Measurements from ENCODE around the gene ICAM4.
A peak's percentile ranks its signal among the peaks of the same experiment; 100 is the strongest.
"Not testable (repeated sequence)": the region's sequence is repeated elsewhere in the genome, so short reads cannot be mapped to it uniquely, and the experiment has no call there.

The ICAM4 gene

DNA sequence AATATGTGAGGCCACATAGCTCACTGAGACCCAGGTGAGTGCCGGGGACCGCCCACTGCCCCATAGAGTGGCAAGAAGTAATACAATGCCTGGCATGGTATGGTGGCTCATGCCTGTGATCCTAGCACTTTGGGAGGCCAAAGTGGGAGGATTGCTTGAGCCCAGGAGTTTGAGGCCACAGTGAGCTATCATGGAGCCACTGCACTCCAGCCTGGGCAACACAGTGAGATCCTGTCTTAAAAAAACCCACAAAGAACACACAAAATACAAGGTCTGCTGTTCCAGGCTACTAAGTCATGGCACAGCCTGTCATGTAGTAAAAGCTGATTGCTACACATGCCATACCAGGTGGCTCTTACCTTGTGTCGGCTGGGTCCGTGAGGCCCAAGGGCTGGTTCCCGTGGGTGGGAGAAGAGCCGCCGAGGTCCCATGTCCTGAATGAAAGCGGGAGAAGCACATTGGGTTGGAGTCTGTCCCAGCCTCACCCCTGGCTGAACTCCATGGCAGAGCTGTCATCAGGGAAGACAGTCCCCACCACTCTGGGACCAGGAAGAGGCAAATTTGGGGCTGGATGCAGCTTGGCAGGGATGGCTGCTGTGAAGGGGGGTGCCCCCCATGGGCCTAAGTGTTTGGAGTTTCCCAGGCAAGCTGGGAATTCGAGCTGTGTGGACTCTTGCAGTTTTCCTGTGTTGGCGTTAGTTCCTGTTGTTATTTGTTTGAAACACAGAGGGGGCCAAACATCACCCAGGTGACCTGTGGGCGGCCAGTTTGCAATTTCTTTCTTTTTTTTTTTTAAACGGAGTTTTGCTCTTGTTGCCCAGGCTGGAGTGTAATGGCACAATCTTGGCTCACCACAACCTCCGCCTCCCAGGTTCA, 32.3 kb downstream of the ICAM4 start:
- DNase-seq (ENCODE audit: low read depth, low spot score) = no peak

DNA sequence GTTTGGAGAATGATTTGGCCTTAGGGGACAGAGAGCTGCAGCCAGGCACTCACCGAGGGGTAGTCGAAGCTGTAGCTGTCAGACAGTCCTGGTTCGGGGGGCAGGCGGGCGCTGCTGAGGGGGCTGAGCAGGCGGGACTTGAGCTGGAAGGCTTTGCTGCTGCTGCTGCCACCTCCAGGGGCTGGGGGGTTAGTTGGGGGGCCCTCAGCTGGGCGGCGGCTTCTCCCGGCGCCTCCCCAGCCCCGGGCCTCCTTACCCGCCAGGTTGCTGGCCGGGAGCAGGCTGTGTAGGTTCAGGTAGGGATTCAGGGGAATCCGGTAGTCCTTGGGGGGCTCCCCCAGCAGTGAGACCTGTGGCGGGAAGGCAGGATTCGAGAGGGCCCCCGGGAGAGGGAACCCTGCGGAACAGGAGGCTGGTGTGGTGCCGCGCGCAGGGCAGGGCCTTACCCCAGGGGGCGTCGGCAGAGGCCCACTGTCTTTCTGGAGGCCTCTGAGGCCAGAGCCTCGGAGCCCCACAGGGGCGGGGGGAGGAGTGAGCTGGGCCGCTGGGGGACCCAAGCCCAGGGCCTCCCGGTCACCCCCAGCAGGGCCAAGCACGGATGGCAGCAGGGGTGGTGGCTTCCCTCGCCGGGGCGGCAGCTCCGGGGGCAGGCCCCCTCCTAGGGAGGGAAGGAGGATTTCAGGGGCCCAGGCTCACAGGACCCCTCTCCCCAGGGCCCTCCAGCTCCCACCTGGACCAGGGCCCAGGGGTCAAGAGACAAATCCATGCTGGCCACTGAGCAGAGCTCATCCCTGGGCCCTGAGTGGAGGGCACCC, 34.1 kb downstream of the ICAM4 start:
- DNase-seq (ENCODE audit: low read depth, low spot score) = no peak

DNA sequence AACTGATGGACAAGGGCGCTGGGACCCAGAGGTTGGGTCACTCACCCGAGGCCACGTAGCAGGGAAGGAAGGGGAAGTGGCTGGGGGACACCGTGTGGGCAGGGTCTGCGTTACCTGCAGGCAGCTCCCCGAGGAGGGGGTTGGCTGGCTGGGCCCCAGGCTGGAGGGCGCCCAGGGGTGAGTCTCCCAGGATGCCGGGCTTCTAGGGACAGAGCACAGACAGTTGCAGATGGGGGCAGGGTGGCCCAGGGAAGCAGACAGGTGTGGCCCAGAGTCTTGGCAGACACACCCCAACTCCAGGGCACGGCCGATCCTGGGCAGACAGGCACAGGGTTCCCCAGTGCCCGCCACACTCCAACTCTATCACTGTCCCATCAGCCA, 34.7 kb downstream of the ICAM4 start:
- no peak for DNase-seq (ENCODE audit: low read depth, low spot score)

DNA sequence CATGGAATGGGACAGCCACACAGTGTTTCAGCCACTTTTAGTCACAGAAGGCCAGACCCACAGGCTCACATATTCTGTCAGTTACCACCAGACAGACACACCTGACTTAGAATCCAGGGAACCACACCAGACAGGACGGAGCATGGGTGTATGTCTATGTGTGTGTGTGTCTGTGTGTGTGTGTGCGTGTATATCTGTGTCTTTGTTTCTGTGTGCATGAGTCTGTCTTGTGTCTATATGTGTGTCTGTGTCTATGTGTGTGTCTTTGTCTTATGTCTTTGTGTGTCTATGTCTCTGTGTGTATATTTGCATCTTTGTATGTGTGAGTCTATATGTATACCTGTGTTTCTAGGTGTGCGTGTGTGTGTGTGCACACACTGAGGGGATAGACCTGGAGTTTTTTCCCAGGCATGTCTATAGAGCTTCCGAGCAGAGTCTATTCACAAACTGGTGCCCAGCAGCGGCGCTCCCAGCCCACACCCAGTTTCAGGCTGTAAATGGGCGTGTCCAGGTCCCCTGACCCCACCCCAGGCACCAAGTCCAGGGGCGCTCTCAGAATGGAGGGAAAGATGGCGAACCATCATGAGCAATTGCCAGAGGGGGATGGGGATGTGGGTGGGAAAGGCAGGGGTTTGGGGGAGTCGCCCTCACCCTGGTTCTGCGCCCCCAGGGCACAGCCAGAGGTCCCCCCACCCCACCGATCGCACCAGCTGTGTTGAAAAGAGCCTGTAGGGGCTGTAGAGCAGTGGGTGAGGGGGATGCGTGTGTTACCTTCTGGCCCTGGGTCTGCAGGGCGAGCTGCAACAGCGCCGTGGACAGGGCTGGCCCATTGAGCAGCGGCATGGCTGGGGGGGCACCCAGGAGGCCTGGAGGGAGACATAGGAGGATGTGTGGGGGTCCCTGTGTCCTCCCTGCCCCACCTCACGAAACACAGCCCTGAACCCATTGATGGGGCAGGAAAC, 35.4 kb downstream of the ICAM4 start:
- no peak for DNase-seq (ENCODE audit: low read depth, low spot score)

DNA sequence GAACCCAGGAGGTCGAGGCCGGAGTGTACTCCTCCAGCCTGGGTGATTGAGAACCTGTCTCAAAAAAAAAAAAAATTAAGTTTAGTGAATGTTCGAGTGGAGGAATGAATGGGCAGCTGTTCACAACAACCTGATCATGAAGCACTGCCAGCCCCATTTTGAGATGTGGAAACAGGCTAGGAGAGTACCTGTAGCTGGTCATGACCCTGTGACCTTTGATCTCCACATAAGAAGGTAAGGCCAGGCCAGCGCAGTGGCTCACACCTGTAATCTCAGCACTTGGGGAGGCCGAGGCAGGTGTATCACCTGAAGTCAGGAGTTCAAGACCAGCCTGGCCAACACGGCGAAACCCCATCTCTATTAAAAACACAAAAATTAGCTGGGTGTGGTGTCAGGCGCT, 39.0 kb downstream of the ICAM4 start:
- DNase-seq (ENCODE audit: low read depth, low spot score) = no peak

DNA sequence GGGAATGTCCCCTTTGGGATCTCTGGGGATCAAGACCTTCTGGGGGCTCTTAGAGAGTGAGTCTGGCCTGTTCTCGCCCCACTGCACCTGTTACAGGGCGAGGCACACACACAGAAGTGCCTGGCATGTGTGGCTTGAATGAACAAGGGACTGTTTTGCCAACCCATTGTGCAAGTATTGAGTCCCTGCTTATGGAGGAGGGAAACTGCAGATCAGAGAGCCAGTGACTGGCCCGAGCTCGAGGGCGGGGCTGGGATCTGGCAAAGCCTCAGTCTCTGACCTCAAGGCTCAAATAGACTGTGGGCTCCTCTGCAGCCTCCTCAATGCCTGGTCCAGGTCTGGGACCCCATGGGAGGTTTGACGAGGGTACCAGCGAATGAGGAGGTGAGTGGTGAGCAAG, 41.0 kb downstream of the ICAM4 start:
- DNase-seq (ENCODE audit: low read depth, low spot score) = no peak

DNA sequence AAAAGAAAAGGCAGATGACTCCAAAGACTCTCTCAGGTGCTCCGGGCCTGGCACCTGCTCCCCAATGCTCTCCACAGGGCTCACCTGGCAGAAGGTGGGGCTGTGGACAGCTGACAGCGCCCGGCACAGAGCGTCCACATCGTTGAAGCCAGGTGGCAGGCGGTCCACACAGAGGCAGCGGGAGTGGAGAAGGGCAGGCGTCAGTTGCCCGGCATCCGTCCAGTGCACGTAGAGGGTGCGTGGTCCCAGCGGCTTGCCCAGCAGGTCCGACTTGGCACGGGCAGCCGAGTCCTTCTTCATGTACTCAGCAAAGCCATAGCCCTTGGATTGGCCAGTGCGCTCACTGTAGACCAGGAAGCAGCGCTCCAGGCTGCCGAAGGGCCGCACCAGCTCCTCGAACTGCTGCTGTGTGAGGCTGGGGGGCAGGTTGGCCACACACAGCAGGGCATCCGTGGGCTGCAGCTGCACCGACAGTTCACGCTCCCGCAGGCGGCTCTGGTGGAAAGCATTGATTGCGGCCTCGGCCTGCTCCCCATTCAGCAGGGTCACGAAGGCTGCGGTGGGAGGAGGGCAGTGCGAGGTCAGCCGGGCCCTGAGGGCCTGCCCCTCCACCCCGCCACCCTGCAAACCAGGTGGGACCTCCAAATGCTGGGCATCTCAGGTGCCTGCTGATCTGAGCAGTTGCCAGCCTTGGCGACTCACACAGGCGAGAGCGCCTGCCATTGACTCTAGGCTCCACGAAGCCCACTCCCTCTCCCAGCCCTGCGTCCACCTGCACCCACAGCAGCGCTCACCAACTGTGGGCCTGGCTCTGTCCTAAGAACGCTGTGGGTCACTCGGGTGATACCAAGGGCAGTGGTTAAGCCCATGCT, 42.0 kb downstream of the ICAM4 start:
- no peak for DNase-seq (ENCODE audit: low read depth, low spot score)

DNA sequence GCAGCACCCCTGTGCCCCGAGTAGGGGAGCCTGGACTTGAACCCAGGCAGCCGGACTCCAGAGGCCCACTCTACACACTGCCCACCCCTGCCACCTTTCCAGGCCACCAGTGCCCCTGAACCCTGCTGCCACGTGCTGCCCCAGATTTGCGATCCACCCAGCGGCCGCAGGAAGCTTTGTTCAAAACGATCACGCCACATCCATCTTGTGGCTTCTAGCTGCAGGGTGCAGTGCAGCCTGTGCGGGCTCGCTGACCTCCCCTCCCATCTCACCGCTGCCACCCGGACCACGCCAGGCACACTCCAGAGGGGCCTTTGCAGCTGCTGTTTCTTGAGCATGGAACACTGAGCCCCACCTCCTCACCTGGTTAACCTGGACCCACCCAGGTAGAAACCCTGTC, 42.8 kb downstream of the ICAM4 start:
- DNase-seq (ENCODE audit: low read depth, low spot score) = no peak

DNA sequence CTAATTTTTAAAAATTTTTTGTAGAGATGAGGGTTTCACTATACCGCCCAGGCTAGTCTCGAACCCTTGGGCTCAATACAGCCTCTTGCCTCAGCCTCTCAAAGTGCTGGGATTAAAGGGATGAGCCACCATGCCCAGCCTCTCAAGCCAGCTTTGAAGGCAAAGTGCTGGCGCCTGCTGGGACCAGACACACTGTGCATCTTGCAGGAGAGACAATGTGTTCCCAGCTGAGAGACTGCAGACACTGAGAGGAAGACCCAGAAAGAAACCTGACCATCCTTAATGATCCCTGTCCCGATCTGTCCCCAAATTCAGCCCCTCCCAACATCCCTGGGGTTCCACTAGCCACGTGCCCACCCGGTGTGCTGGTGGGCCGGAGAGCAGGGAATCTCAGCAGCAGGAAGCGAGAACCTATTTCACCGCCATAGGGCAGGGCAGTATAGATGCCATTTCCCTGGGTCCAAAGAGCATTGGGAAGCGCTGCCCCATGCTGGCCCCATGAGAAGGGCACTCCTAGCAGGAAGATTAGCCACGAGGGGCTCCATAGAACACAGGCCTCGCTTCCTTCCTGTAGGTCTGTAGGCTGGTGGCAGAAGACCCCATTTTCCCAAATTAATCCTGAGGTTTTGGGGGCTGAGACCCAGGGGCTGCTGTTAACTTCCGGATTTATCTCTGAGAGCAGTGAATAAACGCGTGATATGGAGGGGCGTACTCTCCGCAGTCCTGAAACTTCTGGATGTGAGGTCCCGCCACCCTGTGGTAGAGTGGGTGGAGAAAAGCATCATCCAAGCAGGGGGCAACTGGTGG, 45.6 kb downstream of the ICAM4 start:
- DNase-seq (ENCODE audit: low read depth, low spot score) = no peak

DNA sequence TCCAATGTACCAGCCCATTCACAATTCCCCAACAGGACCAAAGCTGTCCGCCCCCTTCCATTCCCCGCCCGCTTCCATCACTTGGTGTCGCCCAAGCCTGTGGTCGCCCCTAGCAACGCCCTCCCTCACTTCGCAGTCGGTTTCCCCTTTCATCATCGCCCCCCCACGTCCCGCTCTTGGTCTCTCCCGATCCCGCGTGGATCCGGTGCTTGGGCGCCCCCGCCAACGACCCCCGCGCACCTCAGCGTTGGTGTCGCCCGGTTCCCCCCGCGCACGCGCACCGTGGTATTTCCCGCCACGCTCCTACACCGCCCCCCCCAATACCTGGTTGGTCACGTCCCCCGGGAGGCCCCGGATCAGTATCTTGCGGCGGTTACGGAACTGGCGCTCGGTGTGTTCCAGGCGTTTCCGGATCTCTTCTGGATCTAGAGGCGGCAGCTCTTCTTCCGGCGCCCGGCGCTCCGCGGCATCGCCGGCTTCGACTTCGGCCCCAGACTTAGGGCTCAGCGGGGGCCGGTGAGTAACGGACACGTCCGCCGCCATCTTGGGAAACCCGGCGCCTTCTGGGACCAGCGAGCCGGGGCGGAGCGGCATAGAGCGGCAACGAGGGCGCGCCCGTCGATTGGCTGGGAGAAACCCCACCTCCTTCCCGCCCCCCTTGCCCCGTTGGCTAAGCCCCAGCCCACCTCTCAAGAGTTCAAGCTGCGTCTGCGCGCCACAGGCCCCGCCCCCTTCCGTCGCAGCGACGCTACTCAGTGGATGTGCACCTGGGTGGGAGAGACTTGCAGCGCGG, 46.4 kb downstream of the ICAM4 start, which contains the start of gene RAVER1:
RAVER1 (minus strand) TSS at position 565 of the 793 bp plus-strand sequence; CDS start at position 543, 22 bp downstream.
- peak; percentile 93 for DNase-seq (ENCODE audit: low read depth, low spot score)

DNA sequence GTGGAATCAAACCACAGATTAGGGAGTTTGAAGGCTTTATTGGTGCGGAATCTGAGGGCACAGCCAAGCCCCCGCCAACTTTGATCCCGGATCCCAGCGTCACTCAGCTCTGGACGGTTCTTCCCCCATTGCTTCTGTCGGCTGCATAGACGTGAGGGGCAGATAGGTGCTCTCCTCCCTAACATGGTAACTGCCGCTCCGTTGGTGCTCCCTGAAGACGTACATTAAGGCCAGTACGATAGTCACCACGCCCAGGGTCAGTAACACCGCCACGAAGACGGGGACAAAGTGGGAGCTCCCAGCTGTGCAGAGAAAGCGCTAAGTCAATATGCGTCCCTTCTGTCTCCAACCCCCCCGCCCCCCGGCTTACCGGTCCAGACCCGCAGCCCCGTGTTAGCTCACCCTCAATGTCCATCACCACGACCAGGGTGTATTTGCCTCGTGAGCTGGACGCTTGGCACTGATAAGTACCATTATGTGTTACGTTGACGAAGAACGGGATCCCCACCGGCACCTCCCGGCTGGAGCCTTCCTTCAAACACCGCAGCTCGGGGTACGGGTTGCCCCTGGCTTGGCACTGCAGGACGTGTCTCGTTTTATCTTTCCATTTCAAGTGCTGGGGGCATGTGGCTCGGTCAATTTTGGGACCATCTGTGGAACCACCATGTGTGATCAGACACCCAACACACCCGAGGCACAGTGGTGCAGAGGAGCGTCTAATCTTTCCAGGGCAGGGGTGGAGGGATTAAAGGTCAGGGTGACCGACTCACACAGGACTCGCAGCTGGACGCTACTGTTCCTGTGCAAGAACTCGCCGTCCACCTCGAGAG, 47.2 kb downstream of the ICAM4 start:
- no peak for DNase-seq (ENCODE audit: low read depth, low spot score)

DNA sequence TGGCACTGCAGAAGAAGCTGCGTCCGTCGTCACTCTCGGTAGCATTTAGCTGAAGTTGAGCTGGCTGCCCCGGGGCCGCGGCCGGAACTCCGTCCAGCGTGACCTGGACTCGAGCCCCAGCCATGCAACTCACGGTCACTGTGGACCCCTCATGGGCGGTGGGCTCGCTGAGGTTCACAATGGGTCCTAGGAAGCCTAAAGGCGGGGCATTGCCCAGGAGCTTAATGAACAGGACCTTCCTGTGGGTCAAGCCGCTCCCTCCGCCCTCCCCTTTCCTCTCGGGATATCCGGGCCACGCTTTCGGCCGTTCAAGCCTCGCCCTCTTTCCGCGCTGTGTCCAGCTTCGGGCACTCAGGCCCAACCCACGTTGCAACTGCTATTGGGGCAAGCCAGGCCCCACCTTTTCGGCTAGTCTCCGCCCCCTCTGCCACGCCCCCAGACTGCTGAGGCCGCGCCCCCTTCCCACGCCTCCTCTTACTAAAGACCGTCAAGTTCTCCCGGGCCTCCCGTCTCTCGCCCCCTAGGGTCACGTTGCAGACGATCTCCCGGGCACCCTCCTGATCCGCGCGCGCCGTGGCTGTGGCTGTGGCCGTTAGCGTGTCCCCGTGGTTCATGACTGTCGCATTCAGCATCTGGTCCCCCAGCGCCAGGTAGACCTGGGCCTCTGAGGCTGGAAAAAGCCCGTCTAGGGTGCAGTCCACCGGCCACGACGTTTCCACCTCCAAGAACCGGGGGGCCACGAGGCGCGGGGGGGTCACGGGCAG, 48.0 kb downstream of the ICAM4 start:
- no peak for DNase-seq (ENCODE audit: low read depth, low spot score)

DNA sequence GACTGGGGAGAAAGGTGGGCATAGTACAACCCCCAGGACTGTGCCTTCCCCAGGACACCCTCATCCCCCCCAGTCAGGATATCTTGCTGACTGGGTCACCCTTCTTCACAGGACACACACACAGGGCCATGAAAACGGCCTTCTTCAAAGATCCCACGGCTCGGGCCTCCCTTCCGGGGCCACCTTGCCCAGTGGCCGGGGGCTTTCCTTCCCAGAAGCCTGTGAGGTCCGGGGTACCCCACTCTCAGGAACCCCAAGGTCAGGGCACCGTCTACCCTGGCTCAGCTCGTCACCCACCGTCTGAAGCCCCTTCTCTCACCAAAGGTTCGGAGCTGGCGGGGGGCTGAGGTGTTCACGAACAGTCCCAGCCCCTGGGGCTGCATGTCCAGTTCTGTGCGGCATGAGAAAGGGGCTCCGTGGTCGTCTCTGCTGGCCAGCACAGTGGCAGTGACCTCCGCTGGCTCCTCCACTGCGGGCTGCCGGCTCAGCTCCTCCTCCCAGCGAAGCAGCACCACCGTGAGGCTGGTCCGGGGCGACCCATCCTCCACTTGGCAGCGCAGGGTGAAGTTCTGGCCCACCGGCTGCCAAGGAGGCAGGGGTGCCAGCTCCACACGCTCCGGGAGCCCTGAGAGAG, 48.7 kb downstream of the ICAM4 start:
- no peak for DNase-seq (ENCODE audit: low read depth, low spot score)

DNA sequence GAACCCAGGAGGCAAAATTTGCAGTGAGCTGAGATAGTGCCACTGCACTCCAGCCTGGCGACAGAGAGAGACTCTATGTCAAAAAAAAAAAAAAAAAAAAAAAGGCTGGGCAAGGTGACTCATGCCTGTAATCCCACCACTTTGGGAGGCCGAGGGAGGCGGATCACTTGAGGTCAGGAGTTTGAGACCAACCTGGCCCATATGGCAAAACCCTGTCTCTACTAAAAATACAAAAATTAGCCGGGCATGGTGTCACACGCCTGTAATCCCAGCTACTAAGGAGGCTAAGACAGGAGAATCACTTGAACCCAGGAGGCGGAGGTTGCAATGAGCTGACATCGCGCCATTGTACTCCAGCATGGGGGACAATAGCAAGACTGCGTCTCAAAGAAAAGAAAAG, 50.0 kb downstream of the ICAM4 start:
- not testable (repeated sequence) for DNase-seq (ENCODE audit: low read depth, low spot score)

All from activated CD4-positive, CD25-positive, alpha-beta regulatory T cell treated with anti-CD3 and anti-CD28 coated beads, Interleukin-2, amount 50 U/mL, for 16 hours (primary cell).